Measurements from ENCODE around the gene PRKCB.

Gene PRKCB

DNA sequence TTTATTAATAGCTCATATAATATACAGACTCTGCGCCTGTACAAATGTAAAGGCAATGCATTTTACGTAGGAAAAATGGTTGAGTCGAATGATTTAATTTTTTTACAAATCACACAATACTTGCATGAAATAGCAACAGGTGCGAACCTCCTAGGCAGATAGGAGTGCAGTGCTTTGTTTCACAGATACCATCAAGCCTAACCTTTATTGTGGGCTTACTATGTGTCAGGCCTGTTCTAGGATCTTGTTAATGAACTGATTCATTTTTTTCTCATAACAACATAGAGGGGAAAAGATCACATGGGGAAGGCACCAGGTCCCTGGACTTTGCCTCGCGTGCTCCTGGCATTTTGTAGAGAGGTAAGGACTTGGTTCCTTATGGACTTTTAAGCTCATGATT is 107.8 kb downstream of the PRKCB start:
- DNase-seq (ENCODE audit: low read depth): no peak

DNA sequence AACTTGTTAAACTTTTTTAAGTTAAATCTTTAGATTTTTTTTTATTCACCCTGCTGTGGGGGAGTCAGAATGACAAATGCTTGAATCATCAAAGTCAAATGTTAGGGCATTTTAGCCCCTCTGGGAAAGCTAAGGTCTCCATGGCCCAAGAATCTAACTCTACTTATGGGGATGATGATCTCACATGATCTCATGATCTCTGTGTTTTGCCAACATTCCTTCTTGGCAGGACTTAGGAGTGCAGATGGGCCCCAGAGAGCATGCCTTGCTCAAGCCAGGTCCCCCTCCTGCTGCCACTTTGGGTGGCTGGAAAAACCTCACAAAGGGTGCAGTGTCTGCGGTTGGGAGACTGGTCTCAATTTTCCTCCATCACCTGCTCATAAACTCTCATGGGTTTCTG is 108.6 kb downstream of the PRKCB start:
- DNase-seq (ENCODE audit: low read depth): no peak

DNA sequence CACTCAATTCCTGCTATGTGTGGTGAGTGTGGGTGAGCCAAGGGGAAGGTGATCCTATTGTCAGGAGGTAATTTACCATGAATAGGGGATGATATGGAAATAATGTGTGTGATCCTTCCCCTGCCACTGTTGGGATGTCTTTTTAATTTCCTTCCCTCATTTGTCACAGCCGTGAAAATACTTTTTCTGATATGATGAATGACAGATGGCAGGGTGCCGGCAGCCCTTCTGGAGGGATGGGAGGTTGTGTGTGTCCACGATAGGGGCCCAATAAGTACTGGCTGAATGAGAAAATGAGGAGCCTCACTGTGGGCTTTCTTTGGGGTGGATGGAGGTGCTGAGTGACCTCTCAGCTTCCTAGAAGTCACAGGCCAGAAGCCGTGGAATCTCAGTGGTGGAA is 109.5 kb downstream of the PRKCB start:
- no peak for DNase-seq (ENCODE audit: low read depth)

DNA sequence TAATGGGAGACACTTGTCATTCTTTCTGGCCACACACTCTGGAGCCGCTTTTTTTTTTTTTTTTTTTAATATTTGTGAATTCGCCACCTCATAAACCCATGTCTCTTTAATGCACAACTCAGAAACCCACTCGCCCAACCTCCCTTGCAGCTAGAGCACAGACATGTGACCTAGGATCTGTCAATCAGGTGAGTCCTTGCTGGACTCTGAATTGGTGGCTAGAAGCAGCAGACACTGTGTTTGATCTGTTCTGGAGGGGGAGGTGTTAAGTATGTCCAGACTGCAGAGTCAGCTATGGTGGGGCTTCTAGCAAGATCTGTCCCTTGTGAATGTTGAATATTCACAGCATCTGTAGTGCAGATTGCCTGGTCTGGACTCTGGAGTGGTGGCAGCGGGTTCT is 112.1 kb downstream of the PRKCB start:
- no peak for DNase-seq (ENCODE audit: low read depth)

DNA sequence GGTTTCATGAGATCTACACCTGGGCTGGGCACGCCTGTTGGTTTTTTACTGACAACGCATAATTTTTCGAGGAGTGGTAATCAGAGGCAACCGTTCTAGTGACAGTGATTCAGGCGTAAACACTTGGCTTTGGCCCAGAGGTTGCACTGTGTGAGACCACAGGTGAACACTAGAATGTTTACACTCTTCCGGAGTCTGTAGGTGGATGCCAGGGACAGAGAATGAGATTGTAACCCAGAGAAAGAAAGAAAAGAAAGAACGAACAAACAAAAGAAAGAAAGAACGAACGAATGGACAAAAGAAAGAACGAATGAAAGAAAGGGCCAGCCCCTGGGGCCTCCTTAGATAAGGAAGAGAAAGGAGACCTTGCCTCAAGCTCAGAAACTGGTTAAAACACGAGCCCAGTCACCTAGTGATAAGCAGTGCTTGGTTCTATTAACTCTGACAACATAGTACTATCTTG is 113.2 kb downstream of the PRKCB start:
- peak; percentile 68 for DNase-seq (ENCODE audit: low read depth)

DNA sequence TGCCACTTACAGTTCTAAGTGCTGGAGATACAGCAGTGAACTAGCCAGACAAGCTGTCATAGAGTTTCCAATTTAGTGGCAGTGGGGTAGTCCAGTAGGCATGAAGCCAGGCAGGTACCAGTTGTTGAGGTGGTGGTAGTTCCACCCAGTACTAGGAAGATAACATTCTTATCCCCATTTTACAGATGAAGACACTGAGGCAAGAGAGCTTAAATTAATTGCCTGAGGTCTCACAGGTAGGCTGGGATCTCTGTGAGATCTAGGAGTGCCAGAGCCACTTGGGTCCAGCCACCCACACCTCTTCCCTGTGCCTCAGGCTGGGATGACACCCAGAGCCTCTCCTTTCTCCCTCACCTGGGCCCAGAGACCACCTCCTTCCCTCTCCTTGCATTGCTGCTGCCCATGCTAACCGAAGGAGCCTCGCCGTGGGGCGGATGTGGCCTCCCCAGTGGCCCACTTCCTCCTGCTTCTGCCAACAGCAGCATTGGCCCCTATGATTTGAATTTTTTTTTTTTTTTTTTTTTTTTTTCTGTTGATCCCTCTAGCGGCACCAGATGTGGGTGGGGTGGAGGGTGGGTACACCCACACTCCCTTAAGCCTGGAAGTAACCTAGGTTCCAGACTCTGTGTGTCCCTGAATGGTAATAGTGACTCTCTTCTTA is 114.0 kb downstream of the PRKCB start:
- DNase-seq (ENCODE audit: low read depth): peak; percentile 53

DNA sequence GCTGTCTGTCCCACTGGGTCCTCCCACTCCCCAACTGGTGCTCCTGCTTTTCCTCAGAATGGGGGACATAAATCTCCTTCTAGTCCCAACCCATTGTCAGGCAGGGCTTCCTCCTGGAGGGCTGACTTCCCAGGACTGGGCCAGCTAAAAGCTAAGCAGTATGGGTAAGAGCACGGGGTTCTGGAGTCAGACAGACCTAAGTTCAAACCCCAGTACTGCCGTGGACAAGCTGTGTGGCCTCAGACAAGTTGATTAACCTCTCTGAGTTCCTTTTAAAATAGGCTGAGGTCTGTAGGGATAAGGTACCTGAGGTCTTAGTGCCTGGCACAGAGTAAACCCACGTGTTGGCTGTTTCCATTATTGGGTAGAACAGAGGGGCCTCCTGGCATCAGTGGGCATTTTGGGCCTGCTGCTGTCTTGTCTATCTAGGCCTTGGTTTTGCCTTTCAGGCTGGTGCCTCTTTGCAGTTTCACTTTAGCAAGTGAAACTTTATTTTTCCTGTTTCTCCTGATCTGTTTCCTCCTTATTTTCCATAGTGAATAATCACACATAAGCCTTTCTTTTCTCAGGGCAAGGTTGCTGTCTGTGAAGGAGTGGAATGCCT is 114.6 kb downstream of the PRKCB start:
- no peak for DNase-seq (ENCODE audit: low read depth)

DNA sequence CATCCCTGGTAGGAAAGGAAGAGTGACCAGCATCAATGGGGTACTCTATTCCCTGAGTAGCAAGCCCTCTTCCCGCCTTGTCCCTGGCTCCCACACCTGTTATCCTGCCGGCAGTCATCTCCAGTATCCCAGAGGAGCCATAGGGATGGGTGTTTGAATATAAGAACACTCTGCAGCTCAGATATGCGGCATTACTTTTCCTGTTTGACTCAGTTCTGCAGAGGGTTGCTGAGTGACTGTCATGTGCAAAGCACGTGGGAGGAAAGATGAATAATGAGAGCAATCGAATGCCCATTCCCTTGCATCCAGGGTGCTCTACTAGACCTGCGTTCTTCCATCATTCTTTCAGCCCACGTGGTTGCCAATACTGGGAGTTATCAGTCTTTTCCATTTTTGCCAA is 115.1 kb downstream of the PRKCB start:
- DNase-seq (ENCODE audit: low read depth): no peak

DNA sequence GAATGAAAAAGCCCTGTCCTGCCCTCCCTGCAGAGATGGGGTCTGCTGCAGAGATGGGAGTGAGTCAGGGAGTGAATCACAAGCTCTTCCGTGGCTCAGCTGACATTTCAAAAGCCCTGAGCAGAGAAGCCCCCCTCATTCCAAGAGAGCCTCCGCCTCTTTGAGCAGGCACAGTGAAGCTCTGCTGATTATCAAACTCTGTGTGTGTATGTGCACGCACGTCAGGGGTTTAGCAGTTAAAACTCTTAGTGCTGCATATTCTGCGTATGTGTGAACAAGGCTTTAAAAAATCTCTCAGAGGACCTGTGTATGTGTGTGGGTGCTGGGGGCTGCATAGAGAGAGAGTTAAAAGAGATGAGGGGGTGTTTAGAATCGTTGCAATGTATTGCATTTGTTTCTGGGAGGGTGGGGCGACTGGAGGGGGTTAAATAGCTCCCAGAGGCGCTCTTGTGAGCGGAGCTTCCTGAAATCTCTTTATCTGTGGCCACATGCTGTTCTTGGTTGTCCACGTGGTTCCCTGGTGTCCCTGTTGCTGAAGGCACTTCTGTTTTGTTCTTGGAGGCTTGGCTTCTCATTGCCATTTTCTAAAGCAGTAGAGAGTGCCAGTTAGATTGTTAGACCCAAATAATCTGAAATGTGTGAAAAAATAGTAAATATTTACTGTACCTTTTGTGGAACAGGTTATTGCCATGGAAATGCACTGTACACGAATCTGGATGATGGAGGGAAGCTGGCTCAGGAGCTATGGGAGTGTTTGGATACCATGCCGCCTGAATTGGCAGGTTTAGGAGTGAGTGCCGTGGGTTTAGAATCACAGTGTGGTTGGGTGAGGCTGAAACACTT is 116.6 kb downstream of the PRKCB start:
- no peak for DNase-seq (ENCODE audit: low read depth)

DNA sequence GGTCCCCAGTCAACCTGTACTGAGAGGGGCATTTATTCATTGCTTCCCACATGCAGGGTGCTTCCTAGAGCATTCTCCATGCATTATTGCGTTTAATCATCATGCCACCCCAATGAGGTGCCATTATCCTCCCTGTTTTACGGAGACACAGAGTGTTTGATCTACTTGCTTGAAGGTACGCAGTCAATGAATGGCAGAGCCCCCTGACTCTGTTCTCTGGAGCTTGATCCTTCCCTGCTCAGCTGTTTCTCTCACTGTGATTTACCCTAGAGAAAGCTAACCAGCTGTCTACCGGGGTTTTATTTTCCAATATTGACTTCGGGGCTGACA is 117.2 kb downstream of the PRKCB start:
- no peak for DNase-seq (ENCODE audit: low read depth)

DNA sequence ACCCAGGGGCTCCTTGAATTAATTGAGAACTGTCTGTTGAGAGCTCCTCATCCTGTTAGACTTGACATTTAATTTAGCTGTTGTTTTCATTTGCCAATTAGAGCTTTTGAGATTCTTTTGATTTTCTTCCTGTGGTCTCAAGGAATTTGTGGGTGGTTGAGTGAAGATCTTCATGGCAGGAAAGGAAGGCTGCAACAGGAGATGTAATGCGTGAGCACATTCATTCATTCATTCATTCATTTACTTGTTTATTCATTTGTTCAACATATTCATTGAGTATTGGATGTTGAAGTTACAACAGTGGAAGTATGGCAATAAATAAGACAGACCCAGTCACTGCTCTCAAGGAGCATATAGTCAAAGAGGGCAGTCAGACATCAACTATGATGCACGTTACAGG is 117.7 kb downstream of the PRKCB start:
- no peak for DNase-seq (ENCODE audit: low read depth)

DNA sequence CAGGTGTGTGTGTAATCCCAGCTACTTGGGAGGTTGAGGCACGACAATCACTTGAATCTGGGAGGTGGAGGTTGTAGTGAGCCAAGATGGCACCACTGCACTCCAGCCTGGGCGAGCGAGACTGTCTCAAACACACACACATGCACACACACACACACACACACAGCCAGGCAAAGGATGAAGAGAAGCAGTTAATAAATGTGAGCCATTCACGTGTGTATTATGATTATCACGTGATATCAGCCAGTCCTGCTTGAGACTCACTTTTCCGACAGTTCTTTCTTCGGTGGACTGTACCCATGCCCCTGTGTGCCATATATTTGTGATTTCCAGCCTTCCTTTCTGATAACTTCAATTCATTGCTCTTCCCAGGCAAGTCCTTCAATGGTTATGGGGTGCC is 119.3 kb downstream of the PRKCB start:
- DNase-seq (ENCODE audit: low read depth): no peak

DNA sequence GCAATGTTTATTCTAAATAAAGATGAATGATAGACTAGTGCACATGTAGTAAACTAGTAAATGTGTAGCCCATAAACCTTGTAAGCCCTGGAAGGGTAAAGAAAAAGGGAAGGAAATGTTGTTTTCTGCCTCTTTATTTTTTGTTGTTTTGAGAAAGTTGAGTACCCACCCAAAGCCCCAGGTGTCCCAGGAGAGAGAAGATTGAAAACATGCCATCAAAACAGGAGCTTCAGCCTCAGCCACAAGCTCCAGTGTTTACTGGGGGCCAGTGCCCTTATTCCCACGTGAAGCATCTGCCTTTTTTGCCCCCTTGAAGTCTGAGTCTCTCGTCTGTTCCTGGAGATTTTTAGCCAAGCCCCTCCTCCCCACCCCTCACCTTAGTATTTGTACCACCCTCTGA is 121.5 kb downstream of the PRKCB start:
- DNase-seq (ENCODE audit: low read depth): no peak

DNA sequence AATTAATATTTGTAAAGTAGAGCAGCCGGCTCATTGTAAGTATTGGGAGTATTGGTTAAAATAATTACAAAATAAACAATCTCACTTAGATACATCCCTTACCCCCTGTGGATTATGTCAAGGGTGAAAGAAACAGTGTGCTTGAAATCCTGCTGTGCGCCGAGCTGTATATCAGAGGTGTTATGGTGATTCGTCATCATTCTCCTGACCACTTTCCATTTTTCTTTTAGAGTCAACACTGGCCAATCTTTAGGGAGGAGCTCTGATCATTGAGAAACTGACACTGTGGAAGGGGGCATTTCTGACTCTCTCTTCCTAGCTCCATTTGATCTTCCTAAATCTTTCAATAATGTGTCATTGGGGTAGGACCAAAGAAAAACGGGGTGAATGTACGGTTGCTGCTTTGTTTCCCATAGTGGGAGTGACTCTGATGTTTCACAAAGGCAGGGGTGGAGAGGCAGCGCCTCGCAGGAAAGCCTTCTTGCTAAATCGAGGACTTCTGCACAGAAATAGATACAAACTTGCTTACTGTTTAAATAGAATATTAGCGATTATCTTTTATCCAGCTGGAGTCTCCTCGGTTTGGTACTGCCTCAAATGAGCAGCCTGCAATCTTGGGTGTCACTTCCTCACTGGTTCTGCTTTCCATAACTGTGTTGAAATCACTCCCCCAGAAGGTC is 123.4 kb downstream of the PRKCB start:
- no peak for DNase-seq (ENCODE audit: low read depth)

DNA sequence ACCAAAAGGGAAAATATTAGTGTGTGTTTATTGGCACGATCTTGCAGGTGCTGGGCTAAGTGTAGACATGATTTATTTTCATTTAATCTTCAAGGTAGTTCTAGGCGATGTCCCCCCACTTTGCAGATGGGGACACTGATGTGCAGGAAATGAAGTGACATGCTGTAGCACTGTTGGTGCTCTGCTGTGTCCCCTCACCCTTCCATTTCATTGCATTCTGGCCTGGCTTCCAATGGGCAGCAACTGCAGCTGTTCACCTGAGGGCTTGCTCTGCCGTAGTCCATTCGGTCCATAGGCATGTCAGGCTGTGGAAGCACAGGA is 123.9 kb downstream of the PRKCB start:
- no peak for DNase-seq (ENCODE audit: low read depth)

DNA sequence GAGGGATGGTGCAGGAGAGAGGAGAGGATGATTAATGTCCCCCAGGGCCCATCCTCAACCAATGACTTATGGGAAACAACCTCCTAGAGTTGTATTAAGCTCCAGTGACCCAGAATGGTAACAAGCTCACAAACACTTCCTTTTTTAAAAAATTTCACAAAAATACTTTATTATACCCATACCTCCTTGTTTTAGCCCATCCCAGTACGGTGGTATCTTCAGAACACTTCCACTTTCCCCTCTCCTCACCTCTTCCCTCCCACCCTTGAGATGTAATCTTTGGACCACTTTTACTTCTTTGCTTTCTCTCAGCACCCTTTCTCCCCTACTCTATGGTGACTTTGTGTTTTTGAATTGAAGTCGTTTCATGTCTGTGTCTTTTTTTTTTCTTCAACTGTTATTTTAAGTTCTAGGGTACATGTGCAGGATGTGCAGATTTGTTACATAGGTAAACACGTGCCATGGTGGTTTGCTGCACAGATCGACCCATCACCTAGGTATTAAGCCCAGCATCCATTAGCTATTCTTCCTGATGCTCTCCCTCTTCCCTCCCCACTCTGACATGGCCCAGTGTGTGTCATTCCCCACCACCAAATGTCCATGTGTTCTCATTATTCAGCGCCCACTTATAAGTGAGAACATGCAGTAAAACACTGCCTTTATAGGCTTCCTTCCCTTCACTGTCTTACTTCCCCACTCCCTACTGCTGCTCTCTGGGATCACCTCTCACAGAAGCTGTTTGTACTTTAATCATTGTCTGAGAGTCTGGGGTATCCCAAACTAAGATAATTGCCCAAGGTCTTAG is 124.5 kb downstream of the PRKCB start:
- DNase-seq (ENCODE audit: low read depth): no peak

DNA sequence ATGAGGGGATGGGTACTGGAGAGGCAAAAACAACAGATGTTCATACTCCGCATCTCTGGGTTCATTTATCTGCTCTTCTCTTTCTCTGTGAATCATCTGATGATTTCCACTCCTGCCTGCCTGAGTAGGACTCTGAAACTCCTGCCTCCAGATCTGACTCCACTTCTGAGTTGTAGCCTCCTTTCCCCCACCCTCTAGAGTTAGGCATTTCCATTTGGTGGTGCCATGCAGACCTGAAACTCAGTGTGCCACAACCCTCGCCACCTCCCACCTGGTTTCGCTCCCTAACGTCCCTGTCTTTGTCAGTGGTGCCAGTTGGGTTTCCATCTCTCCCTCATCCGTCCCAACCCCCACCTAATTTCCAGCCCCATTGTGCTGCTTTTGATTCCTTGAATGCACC is 126.2 kb downstream of the PRKCB start:
- DNase-seq (ENCODE audit: low read depth): no peak

DNA sequence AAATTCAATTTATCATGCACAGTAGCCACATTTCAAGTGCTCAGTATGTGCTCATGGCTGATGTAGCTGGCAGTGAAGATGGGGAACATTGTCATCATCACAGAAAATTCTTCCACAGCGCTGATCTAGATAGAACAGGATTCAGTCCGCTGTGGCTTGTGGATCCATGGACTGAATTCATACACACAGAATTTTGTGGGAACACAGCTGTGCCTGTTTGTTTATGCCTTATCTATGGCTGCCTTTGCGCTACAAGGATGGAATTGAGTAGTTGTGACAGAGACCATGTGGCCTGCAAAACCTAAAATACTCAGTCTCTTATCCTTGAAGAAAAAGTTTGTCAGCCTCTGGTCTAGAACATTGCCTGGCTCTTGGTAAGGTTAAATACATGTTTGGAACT is 128.4 kb downstream of the PRKCB start:
- no peak for DNase-seq (ENCODE audit: low read depth)

DNA sequence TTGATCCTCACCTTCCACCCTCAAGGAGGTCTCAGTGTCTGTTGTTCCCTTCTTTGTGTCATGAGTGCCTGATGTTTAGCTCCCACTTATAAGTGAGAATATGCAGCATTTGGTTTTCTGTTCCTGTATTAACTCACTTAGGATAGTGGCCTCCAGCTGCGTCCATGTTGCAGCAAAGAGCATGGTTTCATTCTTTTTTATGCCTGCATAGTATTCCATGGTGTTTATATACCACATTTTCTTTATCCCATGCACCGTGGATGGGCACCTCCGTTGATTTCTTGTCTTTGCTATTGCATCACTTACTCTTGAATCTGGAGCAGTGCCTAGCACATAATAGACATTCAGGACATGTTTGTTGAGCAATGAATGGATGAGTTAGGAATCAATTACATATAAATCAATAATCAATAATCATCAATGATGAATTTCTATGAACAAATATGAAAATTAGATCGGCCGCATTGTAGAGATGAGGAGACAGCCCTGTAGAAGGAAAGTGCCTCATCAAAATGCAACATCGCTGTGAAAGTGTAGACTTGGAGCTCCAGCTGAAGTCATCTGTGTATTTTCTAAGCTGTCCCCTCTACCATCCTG is 129.5 kb downstream of the PRKCB start:
- no peak for DNase-seq (ENCODE audit: low read depth)

DNA sequence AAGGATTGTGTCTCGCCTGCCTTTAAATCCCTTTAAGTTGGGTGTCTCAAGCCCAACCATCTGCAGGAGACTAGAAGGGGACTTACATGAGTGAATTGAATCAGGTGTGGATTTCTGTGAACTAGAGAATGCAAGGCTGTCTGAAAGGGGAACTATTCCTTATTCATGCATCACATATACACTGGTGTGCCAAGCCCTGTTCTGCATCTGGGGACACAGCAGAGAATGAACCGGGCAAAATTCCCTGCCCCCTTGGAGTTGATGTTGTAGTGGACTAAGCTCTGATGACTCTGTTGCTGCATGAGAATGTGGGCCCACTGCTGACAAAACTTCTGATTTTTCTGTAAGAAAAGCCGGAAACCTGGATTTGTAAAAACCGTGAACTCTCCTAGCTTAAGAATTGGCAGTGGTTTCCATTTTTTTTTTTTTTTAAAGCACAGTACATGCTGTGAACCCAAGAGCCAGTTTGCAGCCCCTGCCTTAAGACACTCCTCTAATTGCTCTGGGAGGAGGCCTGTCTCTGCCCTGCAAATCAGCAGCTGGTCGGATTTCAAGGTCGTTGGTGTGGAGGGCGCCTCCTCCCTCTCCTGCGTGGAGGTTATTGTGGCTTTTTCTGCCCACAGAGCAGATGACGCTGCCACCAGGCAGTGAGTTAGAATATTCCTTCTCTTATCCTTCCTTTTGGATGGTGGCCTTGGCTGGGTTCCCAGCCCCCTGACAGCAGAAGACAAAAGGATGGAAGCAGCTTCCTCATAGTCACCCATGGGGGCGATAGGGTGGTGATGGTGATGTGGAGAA is 131.0 kb downstream of the PRKCB start:
- DNase-seq (ENCODE audit: low read depth): no peak

DNA sequence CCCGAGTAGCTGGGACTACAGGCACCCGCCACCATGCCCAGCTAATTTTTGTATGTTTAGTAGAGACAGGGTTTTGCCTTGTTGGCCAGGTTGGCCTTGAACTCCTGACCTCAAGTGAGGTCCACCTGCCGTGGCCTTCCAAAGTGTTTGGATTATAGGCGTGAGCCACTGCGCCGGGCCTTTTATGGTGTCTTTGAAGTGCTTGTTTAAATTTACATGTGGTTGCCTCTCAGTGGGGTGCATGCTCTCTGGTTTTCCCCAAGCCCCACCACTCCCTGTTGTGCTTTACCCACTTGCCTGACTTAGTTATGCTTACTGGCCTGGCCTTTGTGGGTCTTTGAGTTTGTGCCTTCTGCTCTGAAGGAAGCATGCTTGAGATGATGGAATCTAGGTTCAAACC is 132.0 kb downstream of the PRKCB start:
- no peak for DNase-seq (ENCODE audit: low read depth)

Measured in T follicular helper cell (primary cell).